CD4-positive, alpha-beta T cell (primary cell): ENCODE results near the gene CHD9. TPM values are rescaled to one million over a fixed set of nuclear protein-coding genes. Genes with fewer than 3 reads are reported as not detected.
"Not testable (repeated sequence)": the region's sequence is repeated elsewhere in the genome, so short reads cannot be mapped to it uniquely, and the experiment has no call there.

Experiments
- ATAC-seq: fragments of 200-7000 bp; cut with Tn5 transposase; one replicate; pipeline ENCODE4 v1.10.0; 2022; ENCODE audit warnings: mild to moderate bottlenecking; ENCODE audit not compliant: poor library complexity
- CTCF ChIA-PET: fragments of 350-600 bp; sonication (Branson Sonifier 250); formaldehyde crosslinking; loops from one replicate; lab custom pipeline; 2021; ENCODE audit warnings: antibody characterized with exemption, inconsistent platforms; lab: Charles Lee
- POLR2A ChIA-PET: fragments of 350-600 bp; sonication (Branson Sonifier 250); formaldehyde crosslinking; loops from one replicate; lab custom pipeline; 2021; ENCODE audit warnings: antibody characterized with exemption, inconsistent platforms; lab: Charles Lee
- DNase-seq, 14 experiments: peaks; one replicate each; pipeline ENCODE4 v3.0.0-alpha.2; 2013 to 2020; ENCODE audit warnings: mixed read lengths in 2 of 14
- H3K27ac ChIP-seq, 2 donors: one replicate each; pipeline versions ENCODE4 v1.5.1 to v1.7.0; 2013; ENCODE audit warnings: low read length in 2 of 2, low read depth in 1 of 2, mild to moderate bottlenecking in 1 of 2
- H3K27me3 ChIP-seq, 2 experiments: 1 replicate in 1 of 2; 2 replicates in 1 of 2; pipeline versions ENCODE4 v1.6.1 to v1.7.0; 2013; ENCODE audit warnings: low read length in 2 of 2, control low read depth in 1 of 2, mild to moderate bottlenecking in 1 of 2, moderate library complexity in 1 of 2; ENCODE audit not compliant: insufficient read depth in 2 of 2, control insufficient read depth in 1 of 2
- H3K36me3 ChIP-seq: one replicate; pipeline ENCODE4 v1.6.1; 2013; ENCODE audit warnings: low read length, control low read depth; ENCODE audit not compliant: insufficient read depth
- H3K4me1 ChIP-seq: one replicate; pipeline ENCODE4 v1.6.1; 2013; ENCODE audit warnings: low read length, control low read depth; ENCODE audit not compliant: insufficient read depth
- H3K4me3 ChIP-seq: one replicate; pipeline ENCODE4 v1.5.1; 2013; ENCODE audit warnings: mild to moderate bottlenecking, low read length, moderate library complexity
- H3K9me3 ChIP-seq, 2 experiments: 1 replicate in 1 of 2; 2 replicates in 1 of 2; pipeline versions ENCODE4 v1.6.1 to v1.7.0; 2013; ENCODE audit warnings: low read length in 2 of 2, mild to moderate bottlenecking in 2 of 2, control low read depth in 1 of 2, moderate library complexity in 1 of 2; ENCODE audit not compliant: control insufficient read depth in 1 of 2, insufficient read depth in 1 of 2
- H3K27ac Mint-ChIP-seq: one replicate; pipeline ENCODE4 v1.8.0; 2020; ENCODE audit warnings: mixed read lengths
- H3K27me3 Mint-ChIP-seq: one replicate; pipeline ENCODE4 v1.8.0; 2021; ENCODE audit warnings: mixed read lengths
- H3K36me3 Mint-ChIP-seq: one replicate; pipeline ENCODE4 v1.8.0; 2021; ENCODE audit warnings: low read depth, mixed read lengths
- H3K4me1 Mint-ChIP-seq: one replicate; pipeline ENCODE4 v1.8.0; 2021; ENCODE audit warnings: low read depth, mixed read lengths
- H3K4me3 Mint-ChIP-seq: one replicate; pipeline ENCODE4 v1.8.0; 2020; ENCODE audit warnings: mild to moderate bottlenecking, mixed read lengths
- H3K9me3 Mint-ChIP-seq: one replicate; pipeline ENCODE4 v1.8.0; 2020; ENCODE audit warnings: mixed read lengths
- intact Hi-C, 2 experiments: fragments of 100-400 bp; cut with DNase I in 1 of 2; cut with micrococcal nuclease in 1 of 2; formaldehyde crosslinking; loops; one replicate each; pipeline versions ENCODE4 v1.15.1 to v1.9.0; 2023 to 2025; cut with DNase I, micrococcal nuclease
- total RNA-seq, 174 experiments: library from RNA in 2 of 174; stranded (reverse) in 2 of 174; gene quantifications; one replicate each; pipeline ENCODE4 v1.2.3 and lab custom pipeline; 2021 to 2026
- TF ChIP-seq, protein P1 (sequence below): fragments of 200-600 bp; IDR thresholded peaks from one replicate; pipeline ENCODE4 v1.8.0; 2022; ENCODE audit warnings: antibody characterized with exemption, mild to moderate bottlenecking

Gene CHD9
- total RNA-seq, 2 experiments from 2014 or later = 28.2 to 28.8 TPM

DNA sequence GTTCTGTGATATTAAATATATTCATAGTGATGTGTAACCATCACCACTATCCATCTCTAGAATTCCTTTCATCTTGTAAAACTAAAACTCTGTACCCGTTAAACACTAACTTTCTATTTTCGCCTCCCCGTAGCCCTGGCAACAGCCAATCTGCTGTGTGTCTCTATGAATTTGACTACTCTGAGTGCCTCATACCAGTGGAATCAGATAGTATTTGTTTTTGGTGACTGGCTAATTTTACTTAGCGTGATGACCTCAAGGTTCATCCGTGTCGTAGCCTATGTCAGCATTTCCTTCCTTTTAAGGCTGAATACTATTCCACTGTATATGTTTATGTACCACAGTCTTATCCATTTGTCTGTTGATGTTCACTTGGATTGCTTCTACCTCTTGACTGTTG is 18.2 kb downstream of the CHD9 start:
- H3K9me3 Mint-ChIP-seq = no peaks in the 10 kb centered on the region
- POLR2A ChIA-PET = no interaction called here
- CTCF ChIA-PET = no interaction called here
- peaks cover 4% of the 10 kb centered on the region for H3K36me3 Mint-ChIP-seq
- H3K4me3 Mint-ChIP-seq = no peak overlapping the region
- no peaks in the 10 kb centered on the region for H3K27me3 Mint-ChIP-seq
- H3K27ac Mint-ChIP-seq = no peak overlapping the region
- TF ChIP-seq, protein P1, sequence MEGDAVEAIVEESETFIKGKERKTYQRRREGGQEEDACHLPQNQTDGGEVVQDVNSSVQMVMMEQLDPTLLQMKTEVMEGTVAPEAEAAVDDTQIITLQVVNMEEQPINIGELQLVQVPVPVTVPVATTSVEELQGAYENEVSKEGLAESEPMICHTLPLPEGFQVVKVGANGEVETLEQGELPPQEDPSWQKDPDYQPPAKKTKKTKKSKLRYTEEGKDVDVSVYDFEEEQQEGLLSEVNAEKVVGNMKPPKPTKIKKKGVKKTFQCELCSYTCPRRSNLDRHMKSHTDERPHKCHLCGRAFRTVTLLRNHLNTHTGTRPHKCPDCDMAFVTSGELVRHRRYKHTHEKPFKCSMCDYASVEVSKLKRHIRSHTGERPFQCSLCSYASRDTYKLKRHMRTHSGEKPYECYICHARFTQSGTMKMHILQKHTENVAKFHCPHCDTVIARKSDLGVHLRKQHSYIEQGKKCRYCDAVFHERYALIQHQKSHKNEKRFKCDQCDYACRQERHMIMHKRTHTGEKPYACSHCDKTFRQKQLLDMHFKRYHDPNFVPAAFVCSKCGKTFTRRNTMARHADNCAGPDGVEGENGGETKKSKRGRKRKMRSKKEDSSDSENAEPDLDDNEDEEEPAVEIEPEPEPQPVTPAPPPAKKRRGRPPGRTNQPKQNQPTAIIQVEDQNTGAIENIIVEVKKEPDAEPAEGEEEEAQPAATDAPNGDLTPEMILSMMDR = no peak
- no peak for ATAC-seq
- H3K9me3 ChIP-seq = peaks cover 0 to 6% of the 10 kb centered on the region in 2 experiments
- H3K27ac ChIP-seq = no peak overlapping the region
- no peak overlapping the region for H3K4me3 ChIP-seq
- intact Hi-C loops = no loop called here
- H3K4me1 Mint-ChIP-seq = peaks cover 26% of the 10 kb centered on the region
- peaks cover 12% of the 10 kb centered on the region for H3K4me1 ChIP-seq
- H3K27me3 ChIP-seq = no peaks in the 10 kb centered on the region
- no peaks in the 10 kb centered on the region for H3K36me3 ChIP-seq
- no peak for DNase-seq

GRCh38 chr16:53074296-53074695 is 19.5 kb downstream of the CHD9 start:
- H3K27me3 Mint-ChIP-seq, H3K4me3 Mint-ChIP-seq, H3K36me3 ChIP-seq, H3K36me3 Mint-ChIP-seq, H3K9me3 ChIP-seq, H3K4me1 ChIP-seq, H3K27ac ChIP-seq, CTCF ChIA-PET, intact Hi-C loops, H3K4me3 ChIP-seq, DNase-seq, ATAC-seq, POLR2A ChIA-PET, H3K27ac Mint-ChIP-seq, H3K9me3 Mint-ChIP-seq, H3K27me3 ChIP-seq: not testable (repeated sequence)
- peaks cover 16% of the 10 kb centered on the region for H3K4me1 Mint-ChIP-seq

DNA sequence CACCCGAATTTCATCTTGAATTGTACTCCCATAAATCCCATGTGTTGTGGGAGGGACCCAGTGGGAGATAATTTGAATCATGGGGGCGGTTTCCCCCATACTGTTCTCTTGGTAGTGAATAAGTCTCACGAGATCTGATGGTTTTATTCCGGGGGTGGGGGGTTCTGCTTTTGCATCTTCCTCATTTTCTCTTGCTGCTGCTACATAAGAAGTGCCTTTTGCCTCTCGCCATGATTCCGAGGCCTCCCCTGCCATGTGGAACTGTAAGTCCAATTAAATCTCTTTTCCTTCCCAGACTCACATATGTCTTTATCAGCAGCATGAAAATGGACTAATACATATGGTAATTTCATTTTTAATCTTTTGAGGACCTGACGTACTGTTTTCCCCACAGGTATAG is 20.7 kb downstream of the CHD9 start:
- H3K27me3 Mint-ChIP-seq, H3K4me1 ChIP-seq, H3K36me3 ChIP-seq, H3K4me3 ChIP-seq, H3K9me3 Mint-ChIP-seq, ATAC-seq, H3K27me3 ChIP-seq, CTCF ChIA-PET, H3K27ac Mint-ChIP-seq, H3K4me3 Mint-ChIP-seq, H3K27ac ChIP-seq, H3K9me3 ChIP-seq, H3K4me1 Mint-ChIP-seq, intact Hi-C loops, H3K36me3 Mint-ChIP-seq, POLR2A ChIA-PET, DNase-seq: not testable (repeated sequence)

GRCh38 chr16:53078247-53078646 is 23.5 kb downstream of the CHD9 start:
- CTCF ChIA-PET = interaction anchor here (1.7 kb wide), 1 partner anchor 24 kb away, joined by 4 read pairs; the partner anchor contains the start of gene CHD9
- Histone ChIP-seq H3K36me3 (no peaks in the 10 kb centered on the region), H3K27ac (no peak overlapping the region), H3K4me1 (no peaks in the 10 kb centered on the region), H3K9me3 (peaks cover 0 to 6% of the 10 kb centered on the region in 2 experiments), H3K27me3 (no peaks in the 10 kb centered on the region), H3K4me3 (no peak overlapping the region)
- DNase-seq = no peak
- Mint-ChIP-seq H3K9me3 (no peaks in the 10 kb centered on the region), H3K27me3 (no peaks in the 10 kb centered on the region), H3K4me1 (no peaks in the 10 kb centered on the region), H3K36me3 (peaks cover 4% of the 10 kb centered on the region), H3K27ac (no peak overlapping the region), H3K4me3 (no peak overlapping the region)
- TF ChIP-seq, protein P1 = no peak
- POLR2A ChIA-PET = no interaction called here
- intact Hi-C loops = no loop called here
- ATAC-seq = no peak
